Measurements from ENCODE around the gene RPL21.
A peak's percentile ranks its signal among the peaks of the same experiment; 100 is the strongest.

RPL21 gene

DNA sequence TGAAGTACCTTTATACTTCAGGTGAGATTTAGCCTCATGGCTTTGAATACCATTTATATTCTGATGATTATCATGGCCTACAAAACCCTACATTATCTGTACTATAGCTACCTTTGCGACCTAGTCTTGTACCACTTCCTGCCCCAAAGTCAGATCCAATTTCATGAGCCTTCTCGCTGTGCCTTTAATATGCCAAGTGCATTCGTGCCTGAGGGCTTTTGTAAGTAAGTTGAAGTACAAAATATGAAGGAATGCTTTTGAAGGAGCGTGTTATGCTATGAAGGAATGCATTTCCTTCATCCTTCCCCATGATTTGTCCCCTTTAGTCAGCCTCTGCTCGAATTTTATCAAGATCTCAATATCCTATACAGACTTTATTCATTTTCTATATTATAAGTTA, 10.0 kb downstream of the RPL21 start:
- Histone ChIP-seq H3K4me3 (ENCODE audit: low read depth, low read length) (no peak overlapping the region), H3K4me1 (ENCODE audit: control insufficient read depth, insufficient read depth, low read length) (peaks cover 3% of the 10 kb centered on the region; the same call in 1 of the 2 replicates), H3K27ac (ENCODE audit: extremely low read depth, low read depth, low read length) (no peak overlapping the region), H3K36me3 (ENCODE audit: control insufficient read depth in 2 of 2, insufficient read depth in 1 of 2, low read length in 2 of 2) (peaks cover 3 to 49% of the 10 kb centered on the region in 2 experiments; a peak in 1 of 3 replicates), H3K9me3 (ENCODE audit: control insufficient read depth, insufficient read depth, low read depth, low read length) (no peaks in the 10 kb centered on the region)
- no peak for TF ChIP-seq KLF10 (tag by site-specific recombination; IDR thresholded peaks at IDR 0.05)
- TF ChIP-seq ZNF664 (tag by site-specific recombination; IDR thresholded peaks at IDR 0.05), result no peak
- TF ChIP-seq ZNF585B (tag by site-specific recombination; IDR thresholded peaks at IDR 0.05), result no peak
- no peak for TF ChIP-seq RBAK (tag by site-specific recombination; IDR thresholded peaks at IDR 0.05)
- TF ChIP-seq ZNF654 (tag by site-specific recombination; IDR thresholded peaks at IDR 0.05; ENCODE audit: low read depth), result no peak
- TF ChIP-seq, protein P1, sequence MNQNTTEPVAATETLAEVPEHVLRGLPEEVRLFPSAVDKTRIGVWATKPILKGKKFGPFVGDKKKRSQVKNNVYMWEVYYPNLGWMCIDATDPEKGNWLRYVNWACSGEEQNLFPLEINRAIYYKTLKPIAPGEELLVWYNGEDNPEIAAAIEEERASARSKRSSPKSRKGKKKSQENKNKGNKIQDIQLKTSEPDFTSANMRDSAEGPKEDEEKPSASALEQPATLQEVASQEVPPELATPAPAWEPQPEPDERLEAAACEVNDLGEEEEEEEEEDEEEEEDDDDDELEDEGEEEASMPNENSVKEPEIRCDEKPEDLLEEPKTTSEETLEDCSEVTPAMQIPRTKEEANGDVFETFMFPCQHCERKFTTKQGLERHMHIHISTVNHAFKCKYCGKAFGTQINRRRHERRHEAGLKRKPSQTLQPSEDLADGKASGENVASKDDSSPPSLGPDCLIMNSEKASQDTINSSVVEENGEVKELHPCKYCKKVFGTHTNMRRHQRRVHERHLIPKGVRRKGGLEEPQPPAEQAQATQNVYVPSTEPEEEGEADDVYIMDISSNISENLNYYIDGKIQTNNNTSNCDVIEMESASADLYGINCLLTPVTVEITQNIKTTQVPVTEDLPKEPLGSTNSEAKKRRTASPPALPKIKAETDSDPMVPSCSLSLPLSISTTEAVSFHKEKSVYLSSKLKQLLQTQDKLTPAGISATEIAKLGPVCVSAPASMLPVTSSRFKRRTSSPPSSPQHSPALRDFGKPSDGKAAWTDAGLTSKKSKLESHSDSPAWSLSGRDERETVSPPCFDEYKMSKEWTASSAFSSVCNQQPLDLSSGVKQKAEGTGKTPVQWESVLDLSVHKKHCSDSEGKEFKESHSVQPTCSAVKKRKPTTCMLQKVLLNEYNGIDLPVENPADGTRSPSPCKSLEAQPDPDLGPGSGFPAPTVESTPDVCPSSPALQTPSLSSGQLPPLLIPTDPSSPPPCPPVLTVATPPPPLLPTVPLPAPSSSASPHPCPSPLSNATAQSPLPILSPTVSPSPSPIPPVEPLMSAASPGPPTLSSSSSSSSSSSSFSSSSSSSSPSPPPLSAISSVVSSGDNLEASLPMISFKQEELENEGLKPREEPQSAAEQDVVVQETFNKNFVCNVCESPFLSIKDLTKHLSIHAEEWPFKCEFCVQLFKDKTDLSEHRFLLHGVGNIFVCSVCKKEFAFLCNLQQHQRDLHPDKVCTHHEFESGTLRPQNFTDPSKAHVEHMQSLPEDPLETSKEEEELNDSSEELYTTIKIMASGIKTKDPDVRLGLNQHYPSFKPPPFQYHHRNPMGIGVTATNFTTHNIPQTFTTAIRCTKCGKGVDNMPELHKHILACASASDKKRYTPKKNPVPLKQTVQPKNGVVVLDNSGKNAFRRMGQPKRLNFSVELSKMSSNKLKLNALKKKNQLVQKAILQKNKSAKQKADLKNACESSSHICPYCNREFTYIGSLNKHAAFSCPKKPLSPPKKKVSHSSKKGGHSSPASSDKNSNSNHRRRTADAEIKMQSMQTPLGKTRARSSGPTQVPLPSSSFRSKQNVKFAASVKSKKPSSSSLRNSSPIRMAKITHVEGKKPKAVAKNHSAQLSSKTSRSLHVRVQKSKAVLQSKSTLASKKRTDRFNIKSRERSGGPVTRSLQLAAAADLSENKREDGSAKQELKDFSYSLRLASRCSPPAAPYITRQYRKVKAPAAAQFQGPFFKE (tag by site-specific recombination; IDR thresholded peaks at IDR 0.05; ENCODE audit: borderline replicate concordance), result no peak
- no peak for TF ChIP-seq ZSCAN16 (tag by site-specific recombination; IDR thresholded peaks at IDR 0.05)
- TF ChIP-seq, protein P2, sequence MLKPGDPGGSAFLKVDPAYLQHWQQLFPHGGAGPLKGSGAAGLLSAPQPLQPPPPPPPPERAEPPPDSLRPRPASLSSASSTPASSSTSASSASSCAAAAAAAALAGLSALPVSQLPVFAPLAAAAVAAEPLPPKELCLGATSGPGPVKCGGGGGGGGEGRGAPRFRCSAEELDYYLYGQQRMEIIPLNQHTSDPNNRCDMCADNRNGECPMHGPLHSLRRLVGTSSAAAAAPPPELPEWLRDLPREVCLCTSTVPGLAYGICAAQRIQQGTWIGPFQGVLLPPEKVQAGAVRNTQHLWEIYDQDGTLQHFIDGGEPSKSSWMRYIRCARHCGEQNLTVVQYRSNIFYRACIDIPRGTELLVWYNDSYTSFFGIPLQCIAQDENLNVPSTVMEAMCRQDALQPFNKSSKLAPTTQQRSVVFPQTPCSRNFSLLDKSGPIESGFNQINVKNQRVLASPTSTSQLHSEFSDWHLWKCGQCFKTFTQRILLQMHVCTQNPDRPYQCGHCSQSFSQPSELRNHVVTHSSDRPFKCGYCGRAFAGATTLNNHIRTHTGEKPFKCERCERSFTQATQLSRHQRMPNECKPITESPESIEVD (tag by site-specific recombination; IDR thresholded peaks at IDR 0.05), result peak; percentile 14; the same call in 1 of the 2 replicates
- no peak for TF ChIP-seq REPIN1 (tag by site-specific recombination; IDR thresholded peaks at IDR 0.05; ENCODE audit: low read depth)
- peak; percentile 89 for TF ChIP-seq FEZF1 (tag by site-specific recombination; IDR thresholded peaks at IDR 0.05)
- TF ChIP-seq OSR2 (tag by site-specific recombination; IDR thresholded peaks at IDR 0.05), result peak; percentile 16; the same call in 1 of the 2 replicates
- TF ChIP-seq ZNF600 (tag by site-specific recombination; IDR thresholded peaks at IDR 0.05), result no peak
- TF ChIP-seq ZNF426 (tag by site-specific recombination; IDR thresholded peaks at IDR 0.05), result no peak
- TF ChIP-seq ZNF10 (tag by site-specific recombination; IDR thresholded peaks at IDR 0.05), result 0 out of 2 replicates have a peak, but pooled peaks have one; percentile 15
- TF ChIP-seq, protein P3, sequence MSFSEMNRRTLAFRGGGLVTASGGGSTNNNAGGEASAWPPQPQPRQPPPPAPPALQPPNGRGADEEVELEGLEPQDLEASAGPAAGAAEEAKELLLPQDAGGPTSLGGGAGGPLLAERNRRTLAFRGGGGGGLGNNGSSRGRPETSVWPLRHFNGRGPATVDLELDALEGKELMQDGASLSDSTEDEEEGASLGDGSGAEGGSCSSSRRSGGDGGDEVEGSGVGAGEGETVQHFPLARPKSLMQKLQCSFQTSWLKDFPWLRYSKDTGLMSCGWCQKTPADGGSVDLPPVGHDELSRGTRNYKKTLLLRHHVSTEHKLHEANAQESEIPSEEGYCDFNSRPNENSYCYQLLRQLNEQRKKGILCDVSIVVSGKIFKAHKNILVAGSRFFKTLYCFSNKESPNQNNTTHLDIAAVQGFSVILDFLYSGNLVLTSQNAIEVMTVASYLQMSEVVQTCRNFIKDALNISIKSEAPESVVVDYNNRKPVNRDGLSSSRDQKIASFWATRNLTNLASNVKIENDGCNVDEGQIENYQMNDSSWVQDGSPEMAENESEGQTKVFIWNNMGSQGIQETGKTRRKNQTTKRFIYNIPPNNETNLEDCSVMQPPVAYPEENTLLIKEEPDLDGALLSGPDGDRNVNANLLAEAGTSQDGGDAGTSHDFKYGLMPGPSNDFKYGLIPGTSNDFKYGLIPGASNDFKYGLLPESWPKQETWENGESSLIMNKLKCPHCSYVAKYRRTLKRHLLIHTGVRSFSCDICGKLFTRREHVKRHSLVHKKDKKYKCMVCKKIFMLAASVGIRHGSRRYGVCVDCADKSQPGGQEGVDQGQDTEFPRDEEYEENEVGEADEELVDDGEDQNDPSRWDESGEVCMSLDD (tag by site-specific recombination; IDR thresholded peaks at IDR 0.05), result no peak
- POLR2A ChIA-PET, result no interaction called here
- CTCF ChIA-PET, result interaction anchor here (0.7 kb wide), 1 partner anchor 78 kb away, joined by 3 read pairs; no protein-coding TSS in a partner anchor

DNA sequence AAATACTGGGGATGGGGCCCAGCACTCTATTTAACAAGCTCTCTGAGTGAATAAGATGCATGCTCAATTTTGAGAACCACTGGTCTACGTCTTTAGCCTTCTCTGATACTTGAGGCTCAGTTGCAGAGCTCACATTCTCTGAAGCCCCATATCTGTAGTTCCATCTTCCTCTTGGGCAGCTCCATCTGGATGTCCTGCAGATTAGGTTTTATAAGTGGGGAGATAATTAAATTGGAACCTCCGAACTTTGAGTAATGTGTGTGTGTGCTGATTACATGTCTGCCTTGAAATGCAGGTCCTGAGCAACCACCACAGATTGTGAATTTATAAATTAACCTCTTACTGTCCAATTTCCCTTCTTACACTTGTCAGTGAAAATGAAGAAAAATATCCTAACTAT, 12.1 kb downstream of the RPL21 start:
- POLR2A ChIA-PET, result no interaction called here
- no peak for TF ChIP-seq ZBTB7A (tag by site-specific recombination; IDR thresholded peaks at IDR 0.05; ENCODE audit: low read depth)
- TF ChIP-seq, protein P4, sequence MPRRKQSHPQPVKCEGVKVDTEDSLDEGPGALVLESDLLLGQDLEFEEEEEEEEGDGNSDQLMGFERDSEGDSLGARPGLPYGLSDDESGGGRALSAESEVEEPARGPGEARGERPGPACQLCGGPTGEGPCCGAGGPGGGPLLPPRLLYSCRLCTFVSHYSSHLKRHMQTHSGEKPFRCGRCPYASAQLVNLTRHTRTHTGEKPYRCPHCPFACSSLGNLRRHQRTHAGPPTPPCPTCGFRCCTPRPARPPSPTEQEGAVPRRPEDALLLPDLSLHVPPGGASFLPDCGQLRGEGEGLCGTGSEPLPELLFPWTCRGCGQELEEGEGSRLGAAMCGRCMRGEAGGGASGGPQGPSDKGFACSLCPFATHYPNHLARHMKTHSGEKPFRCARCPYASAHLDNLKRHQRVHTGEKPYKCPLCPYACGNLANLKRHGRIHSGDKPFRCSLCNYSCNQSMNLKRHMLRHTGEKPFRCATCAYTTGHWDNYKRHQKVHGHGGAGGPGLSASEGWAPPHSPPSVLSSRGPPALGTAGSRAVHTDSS (tag by site-specific recombination; IDR thresholded peaks at IDR 0.05), result no peak
- CTCF ChIA-PET, result no interaction called here
- Histone ChIP-seq H3K9me3 (ENCODE audit: control insufficient read depth, insufficient read depth, low read depth, low read length) (no peaks in the 10 kb centered on the region), H3K36me3 (ENCODE audit: control insufficient read depth in 2 of 2, insufficient read depth in 1 of 2, low read length in 2 of 2) (peaks cover 0 to 29% of the 10 kb centered on the region in 2 experiments; a peak in 1 of 3 replicates), H3K27ac (ENCODE audit: extremely low read depth, low read depth, low read length) (no peak overlapping the region), H3K4me1 (ENCODE audit: control insufficient read depth, insufficient read depth, low read length) (peaks cover 3% of the 10 kb centered on the region; the same call in 1 of the 2 replicates), H3K4me3 (ENCODE audit: low read depth, low read length) (no peak overlapping the region)
